Left hindlimb (tissue), 1 donor: ENCODE data around the gene NGB.

Experiments
- DNase-seq: peaks from one replicate; pipeline ENCODE4 v3.0.0-alpha.2; 2018

Gene NGB

DNA sequence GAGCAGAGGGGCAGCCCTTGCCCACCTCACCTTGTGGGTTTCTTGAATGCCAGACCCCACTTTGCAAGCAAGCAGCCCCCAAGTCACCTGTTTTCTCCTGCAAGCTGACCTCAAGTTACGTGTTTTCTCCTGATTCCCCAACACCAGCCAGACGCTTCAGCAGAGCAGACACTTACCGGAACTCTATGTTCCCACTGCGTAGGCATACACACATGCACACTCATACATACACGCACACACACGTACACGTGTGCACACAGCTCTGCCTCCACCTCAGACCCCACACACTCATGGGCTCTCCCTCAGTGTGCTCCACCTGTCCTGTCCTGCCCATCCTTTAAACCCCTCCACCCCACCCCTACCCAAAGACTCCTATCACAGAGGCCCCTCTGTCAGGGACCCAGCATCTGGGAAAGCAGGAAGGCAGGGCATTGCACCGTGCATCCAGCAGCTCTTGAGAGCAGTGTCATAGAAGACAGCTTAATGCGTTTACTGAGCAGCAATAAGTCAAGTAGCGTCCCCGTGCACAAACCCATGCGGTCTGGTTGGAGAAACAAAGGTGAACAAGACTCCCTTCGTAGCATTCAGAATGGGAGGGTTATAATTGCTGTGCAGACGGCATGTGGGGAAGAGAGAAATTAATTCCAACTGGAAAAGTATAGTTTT lies 45.0 kb downstream of the NGB start:
- no peak for DNase-seq

- no peak for DNase-seq
These were observed 45.8 kb downstream of the NGB start for GRCh38 chr14:77225254-77225653.

- no peak for DNase-seq
These were observed 46.8 kb downstream of the NGB start for GRCh38 chr14:77224212-77224611.

- DNase-seq, result no peak
These were observed 48.3 kb downstream of the NGB start for GRCh38 chr14:77222546-77223225.

GRCh38 chr14:77221241-77221871 lies 49.6 kb downstream of the NGB start:
- DNase-seq, result no peak

- DNase-seq, result no peak
These were observed 50.6 kb downstream of the NGB start for GRCh38 chr14:77220246-77221017.

- no peak for DNase-seq
These were observed 51.4 kb downstream of the NGB start for GRCh38 chr14:77219591-77219990.

- no peak for DNase-seq
These were observed 53.5 kb downstream of the NGB start for GRCh38 chr14:77217551-77217950.
